Amniotic stem cell (primary cell): ENCODE measurements around the gene UBP1.
"Not testable (repeated sequence)": the region's sequence is repeated elsewhere in the genome, so short reads cannot be mapped to it uniquely, and the experiment has no call there.

ENCODE experiments used
- DNase-seq: peaks from one replicate; lab custom pipeline; 2025; lab: John Stamatoyannopoulos, UW

Gene UBP1

GRCh38 chr3:33389908-33390307 is 50.3 kb downstream of the UBP1 start:
- no peak for DNase-seq

- no peak for DNase-seq
Observed at GRCh38 chr3:33388374-33389100, 51.7 kb downstream of the UBP1 start.

GRCh38 chr3:33386631-33387030 is 53.6 kb downstream of the UBP1 start:
- DNase-seq, result no peak

GRCh38 chr3:33385423-33385822 is 54.8 kb downstream of the UBP1 start:
- no peak for DNase-seq

GRCh38 chr3:33383951-33384350 is 56.3 kb downstream of the UBP1 start:
- no peak for DNase-seq

- no peak for DNase-seq
Observed at GRCh38 chr3:33380653-33381052, 59.6 kb downstream of the UBP1 start.

- peak; percentile 3 for DNase-seq
Observed at GRCh38 chr3:33377931-33378330, 62.3 kb downstream of the UBP1 start.

GRCh38 chr3:33377489-33377888 is 62.7 kb downstream of the UBP1 start:
- DNase-seq, result no peak

GRCh38 chr3:33373082-33373437 is 67.1 kb downstream of the UBP1 start:
- DNase-seq, result no peak

GRCh38 chr3:33372218-33373081 is 67.8 kb downstream of the UBP1 start:
- DNase-seq, result peak; percentile 39

- peak; percentile 50 for DNase-seq
Observed at GRCh38 chr3:33364531-33365128, 75.6 kb downstream of the UBP1 start.

- no peak for DNase-seq
Observed at GRCh38 chr3:33364060-33364459, 76.1 kb downstream of the UBP1 start.

GRCh38 chr3:33363113-33363800 is 76.9 kb downstream of the UBP1 start:
- no peak for DNase-seq

- peak; percentile 38 for DNase-seq
Observed at GRCh38 chr3:33360136-33360825, 79.9 kb downstream of the UBP1 start.

GRCh38 chr3:33358172-33358781 is 81.9 kb downstream of the UBP1 start:
- DNase-seq, result no peak

- no peak for DNase-seq
Observed at GRCh38 chr3:33355611-33356010, 84.6 kb downstream of the UBP1 start.

GRCh38 chr3:33339758-33340157 is 100.4 kb downstream of the UBP1 start:
- DNase-seq, result no peak

GRCh38 chr3:33338936-33339465 is 101.2 kb downstream of the UBP1 start:
- not testable (repeated sequence) for DNase-seq
